ENCODE data around the gene ODAD3.
"Not testable (repeated sequence)": the region's sequence is repeated elsewhere in the genome, so short reads cannot be mapped to it uniquely, and the experiment has no call there.

Gene ODAD3

GRCh38 chr19:11473725-11474124 lies 38.8 kb upstream of the ODAD3 start:
- DNase-seq (ENCODE audit: low read depth in 1 of 2, low spot score in 1 of 2): no peak
- H3K27ac ChIP-seq (replicated peaks): no peak overlapping the region
- TF ChIP-seq SPI1 (IDR thresholded peaks at IDR 0.05; ENCODE audit: borderline replicate concordance, low read depth) (no peak), GABPA (IDR thresholded peaks at IDR 0.05; ENCODE audit: low read depth) (no peak)
- no peak overlapping the region for H3K4me3 ChIP-seq (replicated peaks; ENCODE audit: insufficient read depth, low read length)
- peaks cover 16% of the 10 kb centered on the region for H3K27me3 ChIP-seq (ENCODE audit: insufficient read depth, poor library complexity, severe bottlenecking)

GRCh38 chr19:11468266-11468845 lies 33.4 kb upstream of the ODAD3 start:
- H3K27me3 ChIP-seq (ENCODE audit: insufficient read depth, poor library complexity, severe bottlenecking); DNase-seq (ENCODE audit: low read depth in 1 of 2, low spot score in 1 of 2); H3K4me3 ChIP-seq (replicated peaks; ENCODE audit: insufficient read depth, low read length); H3K27ac ChIP-seq (replicated peaks): not testable (repeated sequence)

GRCh38 chr19:11465600-11465999 lies 30.7 kb upstream of the ODAD3 start:
- Histone ChIP-seq H3K27ac (replicated peaks) (no peak overlapping the region), H3K27me3 (ENCODE audit: insufficient read depth, poor library complexity, severe bottlenecking) (no peaks in the 10 kb centered on the region), H3K4me3 (replicated peaks; ENCODE audit: insufficient read depth, low read length) (no peak overlapping the region)
- no peak for DNase-seq (ENCODE audit: low read depth in 1 of 2, low spot score in 1 of 2)
- TF ChIP-seq REST (IDR thresholded peaks at IDR 0.05; ENCODE audit: insufficient replicate concordance, low read depth): no peak
- no peak for TF ChIP-seq POLR2AphosphoS5 (IDR thresholded peaks at IDR 0.05; ENCODE audit: low read depth)
- TF ChIP-seq CTCF (IDR thresholded peaks at IDR 0.05; ENCODE audit: insufficient read depth, low read length): no peak
- TF ChIP-seq SPI1 (IDR thresholded peaks at IDR 0.05; ENCODE audit: borderline replicate concordance, low read depth): no peak
- no peak for TF ChIP-seq GABPA (IDR thresholded peaks at IDR 0.05; ENCODE audit: low read depth)

GRCh38 chr19:11464333-11465265 lies 29.7 kb upstream of the ODAD3 start:
- no peak overlapping the region for H3K4me3 ChIP-seq (replicated peaks; ENCODE audit: insufficient read depth, low read length)
- no peak for TF ChIP-seq POLR2AphosphoS5 (IDR thresholded peaks at IDR 0.05; ENCODE audit: low read depth)
- TF ChIP-seq SPI1 (IDR thresholded peaks at IDR 0.05; ENCODE audit: borderline replicate concordance, low read depth): no peak
- TF ChIP-seq CTCF (IDR thresholded peaks at IDR 0.05; ENCODE audit: insufficient read depth, low read length): no peak
- TF ChIP-seq GABPA (IDR thresholded peaks at IDR 0.05; ENCODE audit: low read depth): no peak
- TF ChIP-seq REST (IDR thresholded peaks at IDR 0.05; ENCODE audit: insufficient replicate concordance, low read depth): no peak

More at GRCh38 chr19:11464333-11465265, 29.7 kb upstream of the ODAD3 start:
- Histone ChIP-seq H3K27ac (replicated peaks) (no peak overlapping the region), H3K27me3 (ENCODE audit: insufficient read depth, poor library complexity, severe bottlenecking) (no peaks in the 10 kb centered on the region)
- no peak for DNase-seq (ENCODE audit: low read depth in 1 of 2, low spot score in 1 of 2)

Data from HL-60 (cell line).